GM19467 (cell line): ENCODE measurements around the gene ECSIT.
"Not testable (repeated sequence)": the region's sequence is repeated elsewhere in the genome, so short reads cannot be mapped to it uniquely, and the experiment has no call there.

Source experiments
- ATAC-seq: cut with Tn5 transposase; IDR thresholded peaks from one replicate; pipeline ENCODE4 v1.9.1; 2021; ENCODE audit warnings: mild to moderate bottlenecking, moderate library complexity; ENCODE audit not compliant: unreplicated experiment

Gene ECSIT

GRCh38 chr19:11528551-11529341, at the start of gene ECSIT:
Gene ECSIT (minus strand): TSS chr19:11529134. CDS start chr19:11519170, 9,964 bp downstream.
- ATAC-seq, result peak; percentile 94

- ATAC-seq, result no peak
Measured at GRCh38 chr19:11577451-11578257, 48.7 kb upstream of the ECSIT start, which contains the start of gene ACP5. Gene ACP5 (minus strand): TSS chr19:11577645. CDS start chr19:11577317, 328 bp downstream.

GRCh38 chr19:11576227-11576626, 47.3 kb upstream of the ECSIT start:
- ATAC-seq, result no peak

- ATAC-seq, result no peak
Measured at GRCh38 chr19:11574689-11575088, 45.8 kb upstream of the ECSIT start.

- not testable (repeated sequence) for ATAC-seq
Measured at GRCh38 chr19:11573763-11574162, 44.8 kb upstream of the ECSIT start.

- not testable (repeated sequence) for ATAC-seq
Measured at GRCh38 chr19:11573354-11573753, 44.4 kb upstream of the ECSIT start.

GRCh38 chr19:11570039-11570462, 41.1 kb upstream of the ECSIT start:
- no peak for ATAC-seq

GRCh38 chr19:11566164-11566563, 37.2 kb upstream of the ECSIT start:
- ATAC-seq, result no peak

- ATAC-seq, result not testable (repeated sequence)
Measured at GRCh38 chr19:11565649-11565980, 36.7 kb upstream of the ECSIT start.

- ATAC-seq, result not testable (repeated sequence)
Measured at GRCh38 chr19:11564082-11564807, 35.3 kb upstream of the ECSIT start.

- no peak for ATAC-seq
Measured at GRCh38 chr19:11563532-11563931, 34.6 kb upstream of the ECSIT start.

- peak; percentile 36 for ATAC-seq
Measured at GRCh38 chr19:11560404-11561051, 31.6 kb upstream of the ECSIT start.

GRCh38 chr19:11558881-11559828, 30.2 kb upstream of the ECSIT start, which contains the start of gene ELOF1:
Gene ELOF1 (minus strand): TSS chr19:11559230. CDS start chr19:11554347, 4,883 bp downstream.
- peak; percentile 72 for ATAC-seq

GRCh38 chr19:11556634-11557420, 27.9 kb upstream of the ECSIT start:
- no peak for ATAC-seq

- ATAC-seq, result no peak
Measured at GRCh38 chr19:11555246-11555645, 26.3 kb upstream of the ECSIT start.

GRCh38 chr19:11554160-11554559, 25.2 kb upstream of the ECSIT start:
- no peak for ATAC-seq

- ATAC-seq, result no peak
Measured at GRCh38 chr19:11552666-11553372, 23.9 kb upstream of the ECSIT start.

GRCh38 chr19:11551603-11552235, 22.8 kb upstream of the ECSIT start:
- no peak for ATAC-seq
